H1 (cell line): ENCODE data around the gene CTPS1. TPM values are rescaled to one million over a fixed set of nuclear protein-coding genes. Genes with fewer than 3 reads are reported as not detected.

Experiments used
- CTCF ChIA-PET: fragments of 300-600 bp; sonication (Branson Sonifier 250); formaldehyde crosslinking; loops from one replicate; lab custom pipeline; 2021; ENCODE audit not compliant: partially characterized antibody; lab: Charles Lee
- POLR2A ChIA-PET: fragments of 300-600 bp; sonication (Branson Sonifier 250); formaldehyde crosslinking; loops from one replicate; lab custom pipeline; 2021; ENCODE audit warnings: inconsistent platforms; ENCODE audit not compliant: partially characterized antibody; lab: Charles Lee
- DNase-seq, 2 experiments: peaks; one replicate each; pipeline versions ENCODE4 v3.0.0 to v3.0.0-alpha.2; 2010 to 2022; ENCODE audit warnings: low spot score in 2 of 2, low read depth in 1 of 2, mixed read lengths in 1 of 2
- FAIRE-seq: peaks from 2 replicates; lab custom pipeline; 2011; peaks lifted over from hg19 to GRCh38; lab: Jason Lieb, UNC
- H2AFZ ChIP-seq: 2 replicates; pipeline ENCODE4 v1.8.1; 2012; ENCODE audit warnings: low read length, inconsistent platforms
- H2AK5ac ChIP-seq: 2 replicates; pipeline ENCODE4 v1.6.1; 2013; ENCODE audit warnings: low read depth, low read length
- H2BK120ac ChIP-seq: replicated peaks from 2 replicates; pipeline ENCODE3; 2013; ENCODE audit warnings: low read depth, low read length, inconsistent platforms
- H2BK12ac ChIP-seq: 2 replicates; pipeline ENCODE4 v1.6.1; 2013; ENCODE audit warnings: low read depth, low read length
- H2BK15ac ChIP-seq: 2 replicates; pipeline ENCODE4 v1.6.1; 2013; ENCODE audit warnings: low read length
- H2BK20ac ChIP-seq: 2 replicates; pipeline ENCODE4 v1.6.1; 2013; ENCODE audit warnings: low read length
- H2BK5ac ChIP-seq: 2 replicates; pipeline ENCODE4 v1.6.1; 2013; ENCODE audit warnings: low read depth, low read length
- H3K14ac ChIP-seq: 2 replicates; pipeline ENCODE4 v1.6.1; 2013; ENCODE audit warnings: inconsistent platforms; ENCODE audit not compliant: insufficient read length
- H3K18ac ChIP-seq: 2 replicates; pipeline ENCODE4 v1.6.1; 2013; ENCODE audit warnings: low read length; ENCODE audit errors: extremely low read depth
- H3K23ac ChIP-seq: 2 replicates; pipeline ENCODE4 v1.6.1; 2013; ENCODE audit warnings: inconsistent platforms; ENCODE audit not compliant: insufficient read length
- H3K23me2 ChIP-seq: 2 replicates; pipeline ENCODE4 v1.6.1; 2013; ENCODE audit warnings: low read depth, low read length
- H3K27ac ChIP-seq: 2 replicates; pipeline ENCODE4 v1.6.1; 2011; ENCODE audit warnings: low read depth, low read length, inconsistent platforms
- H3K27me3 ChIP-seq, 4 experiments: replicated peaks in 1 of 4; 1 replicate in 1 of 4; 2 replicates in 3 of 4; pipeline versions ENCODE4 v1.6.1 to v1.8.1; 2011 to 2013; ENCODE audit warnings: low read length in 3 of 4, mild to moderate bottlenecking in 3 of 4, inconsistent platforms in 2 of 4, mixed read lengths in 2 of 4, moderate library complexity in 1 of 4; ENCODE audit not compliant: control insufficient read depth in 3 of 4, insufficient read depth in 3 of 4; ENCODE audit errors: extremely low read depth in 1 of 4
- H3K36me3 ChIP-seq, 4 experiments: 2 replicates each; pipeline versions ENCODE4 v1.6.1 to v1.8.1; 2011 to 2013; ENCODE audit warnings: mild to moderate bottlenecking in 4 of 4, low read length in 3 of 4, moderate library complexity in 2 of 4, control low read depth in 1 of 4, inconsistent platforms in 1 of 4; ENCODE audit not compliant: insufficient read depth in 4 of 4, control insufficient read depth in 2 of 4
- H3K4ac ChIP-seq: replicated peaks from 2 replicates; pipeline ENCODE3; 2013; ENCODE audit warnings: low read length, low read depth, mixed read lengths, inconsistent platforms; ENCODE audit not compliant: insufficient read length
- H3K4me1 ChIP-seq, 4 experiments: replicated peaks in 1 of 4; 1 replicate in 1 of 4; 2 replicates in 3 of 4; pipeline versions ENCODE4 v1.6.1 to v1.8.1; 2011 to 2013; ENCODE audit warnings: low read length in 3 of 4, inconsistent platforms in 2 of 4, mixed read lengths in 1 of 4; ENCODE audit not compliant: insufficient read depth in 4 of 4, control insufficient read depth in 3 of 4
- H3K4me2 ChIP-seq, 2 experiments: 2 replicates each; pipeline versions ENCODE4 v1.6.1 to v1.8.1; 2011 to 2013; ENCODE audit warnings: low read depth in 2 of 2, low read length in 2 of 2, control low read depth in 1 of 2, inconsistent platforms in 1 of 2, mild to moderate bottlenecking in 1 of 2; ENCODE audit not compliant: insufficient read depth in 1 of 2
- H3K4me3 ChIP-seq, 4 experiments: fragments of 200-600, 300-600 bp in 1 of 4; sonication (generic), shearing (Covaris generic), sonication (Bioruptor Twin) in 1 of 4; 2 replicates each; pipeline versions ENCODE4 v1.5.1 to v1.8.1; 2011 to 2016; ENCODE audit warnings: low read length in 4 of 4, low read depth in 3 of 4, control low read depth in 2 of 4, inconsistent platforms in 2 of 4, mild to moderate bottlenecking in 2 of 4, mixed read lengths in 1 of 4, moderate library complexity in 1 of 4; ENCODE audit not compliant: insufficient read depth in 2 of 4; ENCODE audit errors: extremely low read depth in 1 of 4
- H3K56ac ChIP-seq: replicated peaks from 2 replicates; pipeline ENCODE3; 2013; ENCODE audit warnings: low read depth, mild to moderate bottlenecking, mixed read lengths, low read length, inconsistent platforms; ENCODE audit not compliant: insufficient read length
- H3K79me1 ChIP-seq: 2 replicates; pipeline ENCODE4 v1.6.1; 2013; ENCODE audit warnings: low read depth, low read length, control low read depth
- H3K79me2 ChIP-seq, 2 experiments: 2 replicates each; pipeline versions ENCODE4 v1.6.1 to v1.8.1; 2012 to 2013; ENCODE audit warnings: low read length in 2 of 2, mild to moderate bottlenecking in 2 of 2, inconsistent platforms in 1 of 2; ENCODE audit not compliant: insufficient read depth in 2 of 2, control insufficient read depth in 1 of 2
- H3K9ac ChIP-seq, 4 experiments: replicated peaks in 1 of 4; 1 replicate in 1 of 4; 2 replicates in 3 of 4; pipeline versions ENCODE4 v1.6.1 to v1.8.1; 2011 to 2013; ENCODE audit warnings: low read depth in 3 of 4, low read length in 3 of 4, control low read depth in 2 of 4, mild to moderate bottlenecking in 2 of 4, moderate library complexity in 2 of 4, inconsistent platforms in 1 of 4; ENCODE audit errors: extremely low read depth in 1 of 4
- H3K9me3 ChIP-seq, 2 experiments: 2 replicates each; pipeline versions ENCODE4 v1.6.1 to v1.8.1; 2012 to 2013; ENCODE audit warnings: mild to moderate bottlenecking in 2 of 2, moderate library complexity in 2 of 2, control low read depth in 1 of 2, inconsistent platforms in 1 of 2, low read depth in 1 of 2, low read length in 1 of 2, mixed read lengths in 1 of 2; ENCODE audit not compliant: insufficient read depth in 2 of 2
- H4K20me1 ChIP-seq, 2 experiments: replicated peaks in 1 of 2; 2 replicates each; pipeline versions ENCODE3 to v1.8.1; 2011 to 2013; ENCODE audit warnings: inconsistent platforms in 2 of 2, low read length in 2 of 2, mild to moderate bottlenecking in 1 of 2; ENCODE audit not compliant: insufficient read depth in 2 of 2, control insufficient read depth in 1 of 2
- H4K5ac ChIP-seq: 2 replicates; pipeline ENCODE4 v1.6.1; 2013; ENCODE audit warnings: low read length, low read depth, mixed read lengths, inconsistent platforms; ENCODE audit not compliant: insufficient read length
- H4K8ac ChIP-seq: 2 replicates; pipeline ENCODE4 v1.8.0; 2013; ENCODE audit warnings: mild to moderate bottlenecking, moderate library complexity, low read length, inconsistent platforms; ENCODE audit not compliant: insufficient read depth; ENCODE audit errors: extremely low read depth
- H4K91ac ChIP-seq: replicated peaks from 2 replicates; pipeline ENCODE3; 2013; ENCODE audit warnings: low read length, mixed read lengths, inconsistent platforms; ENCODE audit not compliant: insufficient read length
- BCL11A ChIP-seq, 2 experiments: IDR thresholded peaks; one replicate each; pipeline ENCODE4 v1.6.1; 2011; ENCODE audit warnings: low read depth in 2 of 2, low read length in 2 of 2, mild to moderate bottlenecking in 2 of 2
- CEBPB ChIP-seq: IDR thresholded peaks from 2 replicates; pipeline ENCODE4 v1.6.1; 2012; ENCODE audit warnings: low read depth, low read length
- CHD1 ChIP-seq: IDR thresholded peaks from 2 replicates; pipeline ENCODE4 v1.6.1; 2012; ENCODE audit warnings: low read depth, low read length, improper control_type of control experiment
- GTF2F1 ChIP-seq: IDR thresholded peaks from 2 replicates; pipeline ENCODE4 v1.6.1; 2012; ENCODE audit warnings: low read depth, low read length, improper control_type of control experiment, borderline replicate concordance
- NRF1 ChIP-seq: IDR thresholded peaks from 2 replicates; pipeline ENCODE4 v1.6.1; 2011; ENCODE audit warnings: mild to moderate bottlenecking, low read depth, low read length, improper control_type of control experiment
- TCF12 ChIP-seq: IDR thresholded peaks from 2 replicates; pipeline ENCODE4 v1.6.1; 2011; ENCODE audit warnings: low read depth, mild to moderate bottlenecking, low read length
- WGBS, 2 experiments: shearing (Covaris generic) in 1 of 2; methylation state at CpG; one replicate each; pipeline versions ENCODE4 v1.1.6 to v1.1.7; 2013 to 2015; ENCODE audit warnings: low lambda C conversion rate in 2 of 2, mixed read lengths in 2 of 2, inconsistent platforms in 1 of 2, low coverage in 1 of 2, missing lambda C conversion rate in 1 of 2; ENCODE audit not compliant: insufficient replicate concordance in 2 of 2, insufficient coverage in 1 of 2, insufficient read length in 1 of 2; ENCODE audit errors: extremely low coverage in 1 of 2, missing lambda C conversion rate in 1 of 2; 5-methylcytosine and 5-hydroxymethylcytosine counted together
- polyA plus RNA-seq, 7 experiments: library from polyadenylated mRNA; depleted of rRNA in 3 of 7; stranded (reverse) in 5 of 7; unstranded in 2 of 7; fragments of >200 nt in 5 of 7; fragments of 200-250 nt in 2 of 7; gene quantifications; 1 replicate in 5 of 7; 2 replicates in 1 of 7; 4 replicates in 1 of 7; pipeline versions ENCODE4 v1.2.1 to v1.2.3, GENCODE V29; 2011 to 2013; ENCODE audit warnings: missing spikeins in 2 of 7, mixed read lengths in 2 of 7
- total RNA-seq: library from RNA; stranded (reverse); fragmentation: NEBNext Ultra II Directional; extraction: Animal tissue kit (Norgen Biotek cat#: 25700); gene quantifications from 2 replicates; pipeline ENCODE4 v1.2.1, GENCODE V29; 2021
- TF ChIP-seq, protein P1 (sequence below): IDR thresholded peaks from 2 replicates; pipeline ENCODE4 v1.6.1; 2011; ENCODE audit warnings: low read depth, mild to moderate bottlenecking, low read length; ENCODE audit not compliant: insufficient read depth

The CTPS1 gene
- total and polyA plus RNA-seq, 2 of the 8 experiments (the other 6 are each of a cell fraction or from before 2014, with no cell fraction given) = 35.5 to 103 TPM

DNA sequence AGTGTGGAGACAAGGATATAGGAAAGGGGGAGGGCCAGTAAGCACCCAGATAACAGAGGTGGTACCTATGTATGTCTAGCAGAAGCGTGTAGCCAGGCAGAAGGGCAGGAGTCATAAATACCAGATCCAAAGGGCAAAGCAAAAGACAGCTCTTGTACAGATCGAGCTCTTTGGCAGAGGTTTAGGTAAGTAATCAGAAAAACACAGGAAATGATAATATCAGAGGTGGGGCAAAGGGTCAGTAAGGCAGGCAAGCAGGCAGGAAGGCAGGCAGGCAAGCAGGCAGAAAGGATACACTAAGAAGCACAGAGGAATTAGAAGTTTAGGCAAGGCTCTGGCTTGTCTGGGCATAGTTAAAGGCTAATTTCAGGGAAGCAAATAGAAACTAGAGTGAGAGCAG, 64.7 kb downstream of the CTPS1 start:
- CTCF ChIA-PET = interaction anchor here (1.4 kb wide), 1 partner anchor 9 kb away, joined by 5 read pairs; no protein-coding TSS in a partner anchor
- Histone ChIP-seq H3K4me3 (no peak overlapping the region), H3K9ac (no peak overlapping the region), H4K91ac (no peak overlapping the region), H3K23ac (no peak overlapping the region), H4K5ac (no peak overlapping the region), H4K20me1 (peaks cover 0 to 3% of the 10 kb centered on the region in 2 experiments), H3K79me1 (no peaks in the 10 kb centered on the region), H2AK5ac (no peak overlapping the region), H3K4ac (no peak overlapping the region), H3K27me3 (no peaks in the 10 kb centered on the region), H3K23me2 (no peaks in the 10 kb centered on the region; the same call in 1 of the 2 replicates), H2BK20ac (no peak overlapping the region), H3K9me3 (no peaks in the 10 kb centered on the region), H3K18ac (no peak overlapping the region), H3K79me2 (no peaks in the 10 kb centered on the region), H3K56ac (no peak overlapping the region), H3K4me1 (no peaks in the 10 kb centered on the region), H2AFZ (no peak overlapping the region), H3K27ac (no peak overlapping the region), H2BK120ac (no peak overlapping the region), H3K14ac (no peak overlapping the region), H2BK12ac (no peak overlapping the region), H2BK5ac (no peak overlapping the region), H4K8ac (no peak overlapping the region), H2BK15ac (no peak overlapping the region), H3K4me2 (no peak overlapping the region), H3K36me3 (peaks cover 0 to 2% (median 0%) of the 10 kb centered on the region in 4 experiments; a peak in 1 of 8 replicates)
- DNase-seq (no peak), FAIRE-seq (no peak)
- no peak for TF ChIP-seq CHD1
- TF ChIP-seq TCF12 = no peak
- no peak for TF ChIP-seq BCL11A (IDR thresholded peaks at IDR 0.05; ENCODE audit: low read depth in 2 of 2, low read length in 2 of 2)
- no peak for TF ChIP-seq GTF2F1
- no peak for TF ChIP-seq CEBPB
- no peak for TF ChIP-seq NRF1
- TF ChIP-seq, protein P1, sequence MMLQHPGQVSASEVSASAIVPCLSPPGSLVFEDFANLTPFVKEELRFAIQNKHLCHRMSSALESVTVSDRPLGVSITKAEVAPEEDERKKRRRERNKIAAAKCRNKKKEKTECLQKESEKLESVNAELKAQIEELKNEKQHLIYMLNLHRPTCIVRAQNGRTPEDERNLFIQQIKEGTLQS = no peak
- 89% methylated on average over 2 of the region's 2 CpGs; no CpG with 5 or more reads in 1 of the 2 experiments for WGBS, 2 experiments
- POLR2A ChIA-PET = interaction anchor here (1.1 to 1.3 kb wide), 2 partner anchors 10 to 14 kb away, joined by 3 to 4 read pairs; no protein-coding TSS in a partner anchor
